ENCODE results near the gene STX4.

DNA sequence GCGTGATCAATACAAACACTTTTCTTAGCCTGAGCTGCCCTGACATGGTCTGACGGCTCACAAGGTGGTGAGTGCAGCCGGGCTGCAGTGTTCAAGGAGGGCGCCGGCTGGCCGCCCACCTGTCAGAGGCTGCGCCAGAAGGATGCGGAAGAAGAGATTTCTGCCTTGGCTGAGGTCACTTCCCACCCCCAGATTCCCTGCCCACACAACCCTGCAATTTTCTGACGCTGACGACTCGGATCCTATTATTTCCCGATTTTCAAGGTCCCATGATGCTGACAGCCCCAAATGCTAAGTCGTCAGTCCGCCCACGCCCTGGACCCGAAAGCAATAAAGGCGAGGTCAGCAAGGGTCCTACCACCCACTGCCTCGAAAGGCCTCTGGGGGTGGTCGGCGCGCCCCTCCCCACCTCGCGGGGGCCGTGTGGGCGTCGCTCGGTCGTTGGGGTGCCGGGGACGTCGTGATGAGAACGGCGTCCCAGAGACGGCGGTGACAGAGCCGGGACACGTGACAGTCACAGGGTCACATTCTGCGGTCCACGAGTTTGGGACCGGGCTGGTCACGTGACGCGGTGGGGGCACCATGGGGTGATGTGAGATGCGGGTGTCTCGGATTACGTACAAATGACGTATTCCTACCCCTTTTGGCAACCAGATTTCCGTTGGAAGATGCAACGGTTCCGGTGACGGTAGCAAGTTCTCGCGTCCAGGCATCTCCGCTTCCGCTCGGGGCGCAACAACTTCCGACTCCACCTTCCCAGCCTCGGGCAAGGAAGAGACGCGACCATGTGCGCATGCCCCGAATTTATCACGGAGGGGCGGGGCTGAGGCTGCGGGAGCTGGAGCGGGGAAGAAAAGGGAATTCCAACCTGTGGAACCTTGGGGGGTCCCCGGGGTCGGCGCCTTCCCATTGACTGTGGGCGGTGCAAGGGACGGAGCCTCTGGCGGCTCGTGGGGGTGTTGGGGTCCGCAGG is at the start of gene STX4:
- peak in 1 of 6 experiments; percentile 13 for TF ChIP-seq CTCF (IDR thresholded peaks at IDR 0.05)
- TF ChIP-seq POLR2A (IDR thresholded peaks at IDR 0.05): peak; percentile 19 to 36

Measured in Peyer's patch (tissue), 4 donors.